ENCODE measurements around the gene MOBP. TPM values are rescaled to one million over a fixed set of nuclear protein-coding genes. Genes with fewer than 3 reads are reported as not detected.
"Not testable (repeated sequence)": the region's sequence is repeated elsewhere in the genome, so short reads cannot be mapped to it uniquely, and the experiment has no call there.

MOBP gene
- polyA plus RNA-seq, 4 donors = 0.04 to 0.14 (median 0.11) TPM

GRCh38 chr3:39448506-39449233 is 18.8 kb upstream of the MOBP start:
- no peak for DNase-seq (ENCODE audit: low read depth in 4 of 4, low spot score in 3 of 4)

GRCh38 chr3:39449796-39450195 is 17.7 kb upstream of the MOBP start:
- no peak for DNase-seq (ENCODE audit: low read depth in 4 of 4, low spot score in 3 of 4)

GRCh38 chr3:39453134-39453533 is 14.3 kb upstream of the MOBP start:
- DNase-seq (ENCODE audit: low read depth in 4 of 4, low spot score in 3 of 4) = no peak

GRCh38 chr3:39453872-39454271 is 13.6 kb upstream of the MOBP start:
- not testable (repeated sequence) for DNase-seq (ENCODE audit: low read depth in 4 of 4, low spot score in 3 of 4)

GRCh38 chr3:39454591-39455217 is 12.8 kb upstream of the MOBP start:
- no peak for DNase-seq (ENCODE audit: low read depth in 4 of 4, low spot score in 3 of 4)

GRCh38 chr3:39456159-39456558 is 11.3 kb upstream of the MOBP start:
- DNase-seq (ENCODE audit: low read depth in 4 of 4, low spot score in 3 of 4) = no peak

GRCh38 chr3:39457361-39457760 is 10.1 kb upstream of the MOBP start:
- no peak for DNase-seq (ENCODE audit: low read depth in 4 of 4, low spot score in 3 of 4)

GRCh38 chr3:39458579-39458978 is 8.9 kb upstream of the MOBP start:
- not testable (repeated sequence) for DNase-seq (ENCODE audit: low read depth in 4 of 4, low spot score in 3 of 4)

GRCh38 chr3:39460677-39461076 is 6.8 kb upstream of the MOBP start:
- DNase-seq (ENCODE audit: low read depth in 4 of 4, low spot score in 3 of 4) = no peak

GRCh38 chr3:39463269-39463668 is 4.2 kb upstream of the MOBP start:
- no peak for DNase-seq (ENCODE audit: low read depth in 4 of 4, low spot score in 3 of 4)

- no peak for DNase-seq (ENCODE audit: low read depth in 4 of 4, low spot score in 3 of 4)
Measured at GRCh38 chr3:39466988-39467387, 492 bp upstream of the MOBP start.

- no peak for DNase-seq (ENCODE audit: low read depth in 4 of 4, low spot score in 3 of 4)
Measured at GRCh38 chr3:39468108-39468436, 592 bp downstream of the MOBP start.

GRCh38 chr3:39469258-39469657 is 1.8 kb downstream of the MOBP start:
- DNase-seq (ENCODE audit: low read depth in 4 of 4, low spot score in 3 of 4) = no peak

GRCh38 chr3:39469945-39470344 is 2.5 kb downstream of the MOBP start:
- no peak for DNase-seq (ENCODE audit: low read depth in 4 of 4, low spot score in 3 of 4)

GRCh38 chr3:39471652-39472051 is 4.2 kb downstream of the MOBP start:
- DNase-seq (ENCODE audit: low read depth in 4 of 4, low spot score in 3 of 4) = no peak

- DNase-seq (ENCODE audit: low read depth in 4 of 4, low spot score in 3 of 4) = no peak
Measured at GRCh38 chr3:39473452-39474125, 6.1 kb downstream of the MOBP start.

GRCh38 chr3:39474126-39474515 is 6.6 kb downstream of the MOBP start:
- no peak for DNase-seq (ENCODE audit: low read depth in 4 of 4, low spot score in 3 of 4)

- DNase-seq (ENCODE audit: low read depth in 4 of 4, low spot score in 3 of 4) = no peak
Measured at GRCh38 chr3:39476783-39477182, 9.3 kb downstream of the MOBP start.

- no peak for DNase-seq (ENCODE audit: low read depth in 4 of 4, low spot score in 3 of 4)
Measured at GRCh38 chr3:39478226-39478625, 10.7 kb downstream of the MOBP start.

GRCh38 chr3:39479701-39480414 is 12.4 kb downstream of the MOBP start:
- DNase-seq (ENCODE audit: low read depth in 4 of 4, low spot score in 3 of 4) = no peak

- DNase-seq (ENCODE audit: low read depth in 4 of 4, low spot score in 3 of 4) = no peak
Measured at GRCh38 chr3:39485547-39485946, 18.1 kb downstream of the MOBP start.
